GM18870 (cell line): ENCODE measurements around the gene EPM2AIP1.
A peak's percentile ranks its signal among the peaks of the same experiment; 100 is the strongest.
"Not testable (repeated sequence)": the region's sequence is repeated elsewhere in the genome, so short reads cannot be mapped to it uniquely, and the experiment has no call there.

Experiments
- ATAC-seq: cut with Tn5 transposase; IDR thresholded peaks from one replicate; pipeline ENCODE4 v1.9.1; 2021; ENCODE audit warnings: moderate library complexity; ENCODE audit not compliant: unreplicated experiment

EPM2AIP1 gene

DNA sequence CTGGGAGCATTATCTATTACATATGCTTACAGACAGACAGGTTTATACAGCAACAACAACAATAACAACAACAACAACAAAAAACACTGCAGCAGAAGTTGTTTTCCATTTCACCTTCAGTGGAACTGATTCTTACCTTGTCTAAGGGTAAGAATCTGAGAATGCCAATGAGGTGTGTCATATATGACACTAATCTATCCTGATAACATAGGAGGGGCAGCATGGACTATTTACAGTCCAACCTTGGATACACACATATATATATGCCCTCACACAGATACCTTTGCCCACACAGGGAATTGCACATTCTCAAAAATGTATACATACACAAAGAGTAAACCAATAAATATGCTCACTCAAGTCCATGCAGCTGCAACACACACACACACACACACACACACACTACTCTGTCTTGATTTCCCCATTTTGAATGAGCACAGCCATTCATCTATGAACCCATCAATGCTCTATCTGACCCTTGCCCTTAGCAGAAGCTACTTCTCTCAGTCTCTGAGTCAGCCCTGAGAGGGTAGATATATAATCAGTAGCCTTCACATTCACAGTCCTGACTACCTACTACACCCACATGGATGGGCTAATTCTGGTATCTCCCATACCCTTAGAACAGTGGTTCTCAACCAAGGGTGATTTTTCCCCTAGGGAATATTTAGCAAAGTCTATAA lies 38.3 kb downstream of the EPM2AIP1 start:
- no peak for ATAC-seq

DNA sequence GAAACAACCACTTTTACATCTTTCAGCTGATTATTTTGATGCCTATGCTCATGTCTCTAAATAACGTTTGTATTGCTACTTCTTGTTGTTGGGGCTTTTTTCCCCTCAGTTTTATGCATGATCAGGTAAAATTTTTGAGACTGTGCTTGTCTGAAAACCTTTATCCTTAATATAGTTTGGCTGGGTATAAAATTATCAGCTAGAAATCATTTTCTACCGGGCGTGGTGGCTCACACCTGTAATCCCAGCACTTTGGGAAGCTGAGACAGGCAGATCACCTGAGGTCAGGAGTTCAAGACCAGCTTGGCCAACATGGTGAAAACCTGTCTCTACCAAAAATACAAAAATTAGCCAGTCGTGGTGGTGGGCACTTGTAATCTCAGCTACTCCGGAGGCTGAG lies 45.1 kb downstream of the EPM2AIP1 start:
- not testable (repeated sequence) for ATAC-seq

- ATAC-seq, result no peak
These were observed 47.5 kb downstream of the EPM2AIP1 start for GRCh38 chr3:36945333-36945980.

GRCh38 chr3:36944641-36945270 lies 48.2 kb downstream of the EPM2AIP1 start, which contains the start of gene TRANK1:
TSS of gene TRANK1 (minus strand) at chr3:36945054. CDS start at chr3:36944809, 245 bp downstream.
- peak; percentile 51 for ATAC-seq

GRCh38 chr3:36944012-36944640 lies 48.8 kb downstream of the EPM2AIP1 start:
- ATAC-seq, result peak; percentile 46

GRCh38 chr3:36943601-36944000 lies 49.3 kb downstream of the EPM2AIP1 start:
- ATAC-seq, result no peak

DNA sequence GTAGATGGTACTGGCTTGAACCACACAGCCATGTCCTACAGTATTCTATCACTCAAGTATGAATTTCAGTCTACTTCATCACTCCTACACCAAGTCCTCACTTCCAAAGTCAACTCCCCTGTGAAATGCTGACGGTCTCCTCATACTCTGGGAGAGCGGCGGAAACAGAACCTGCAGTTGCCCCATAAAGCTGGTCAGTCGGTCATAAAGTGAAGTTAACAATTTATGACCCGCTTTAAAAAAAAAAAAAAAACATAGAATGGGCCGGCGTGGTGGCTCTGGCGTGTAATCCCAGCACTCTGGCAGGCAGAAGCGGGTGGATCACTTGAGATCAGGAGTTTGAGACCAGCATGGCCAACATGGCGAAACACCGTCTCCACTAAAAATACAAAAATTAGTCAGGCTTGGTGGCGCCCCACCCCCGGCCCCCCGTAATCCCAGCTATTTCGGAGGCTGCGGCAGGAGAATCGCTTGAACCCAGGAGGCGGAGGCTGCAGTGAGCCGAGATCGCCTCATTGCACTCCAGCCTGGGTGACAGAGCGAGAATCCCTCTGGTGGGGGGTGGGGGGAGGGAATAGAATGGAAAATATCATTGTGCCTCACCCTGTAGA lies 50.2 kb downstream of the EPM2AIP1 start:
- ATAC-seq, result no peak

GRCh38 chr3:36941658-36942057 lies 51.3 kb downstream of the EPM2AIP1 start:
- ATAC-seq, result no peak

DNA sequence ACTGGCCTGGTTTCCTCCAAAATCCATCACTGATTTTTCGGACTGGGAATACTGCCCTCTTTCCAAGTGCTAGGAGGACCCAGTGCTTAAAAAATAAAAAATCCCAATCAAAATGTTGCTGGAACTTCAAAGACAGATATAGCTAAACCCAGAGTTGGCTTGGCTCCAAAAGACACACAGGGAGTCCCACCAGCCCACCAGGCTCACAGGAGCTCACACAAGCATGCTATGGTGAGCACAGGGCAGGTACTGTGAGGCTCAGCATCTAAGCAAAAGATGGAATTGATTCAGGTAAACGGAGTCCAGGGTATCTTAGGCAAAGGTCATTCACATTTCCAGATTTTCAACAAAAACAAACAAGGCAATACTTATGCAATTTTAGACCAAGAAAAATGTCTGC lies 51.8 kb downstream of the EPM2AIP1 start:
- no peak for ATAC-seq

DNA sequence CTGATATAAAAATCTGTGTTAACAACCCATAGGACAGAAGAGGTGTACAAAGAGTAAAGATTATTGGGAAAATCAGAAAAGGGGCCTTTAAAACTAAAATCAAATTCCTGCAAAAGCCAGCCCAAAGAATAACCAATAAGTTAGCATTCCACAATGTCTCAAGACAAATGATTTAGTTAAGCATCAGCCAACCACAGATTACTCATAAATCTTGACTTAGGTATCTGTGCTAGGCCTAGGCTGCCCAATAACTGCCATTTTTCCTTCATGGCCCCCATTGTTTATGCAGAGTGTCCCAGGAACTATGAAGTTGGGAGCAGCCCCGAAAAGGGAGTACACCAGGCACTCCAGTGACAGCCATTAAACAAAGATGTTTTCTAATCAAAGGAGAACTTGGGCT lies 55.4 kb downstream of the EPM2AIP1 start:
- ATAC-seq, result no peak
